Right renal cortex interstitium (tissue), 3 donors: ENCODE results near the gene NAV2. TPM values are rescaled to one million over a fixed set of nuclear protein-coding genes. Genes with fewer than 3 reads are reported as not detected.
A peak's percentile ranks its signal among the peaks of the same experiment; 100 is the strongest.

Experiments
- DNase-seq, 3 donors: peaks; one replicate each; pipeline ENCODE4 v3.0.0-alpha.2; 2013; ENCODE audit warnings: low read depth in 3 of 3, low spot score in 2 of 3
- polyA plus RNA-seq, 3 donors: library from polyadenylated mRNA; unstranded; fragments of 120-200 nt; gene quantifications; one replicate each; pipeline ENCODE4 v1.2.1, GENCODE V29; 2013; ENCODE audit not compliant: insufficient read length in 3 of 3

Gene NAV2
- polyA plus RNA-seq, 3 donors = 32.9 to 38.0 (median 34.6) TPM

GRCh38 chr11:20089367-20089766, 376.7 kb downstream of the NAV2 start:
- DNase-seq = no peak

- peak in 1 of 3 donors; percentile 36 for DNase-seq
Observed at GRCh38 chr11:20089796-20090653, 377.4 kb downstream of the NAV2 start.

- no peak for DNase-seq
Observed at GRCh38 chr11:20090654-20091374, 378.2 kb downstream of the NAV2 start.

GRCh38 chr11:20093775-20094174, 381.1 kb downstream of the NAV2 start:
- DNase-seq = no peak

- DNase-seq = no peak
Observed at GRCh38 chr11:20095189-20095588, 382.6 kb downstream of the NAV2 start.

- DNase-seq = no peak
Observed at GRCh38 chr11:20097319-20098221, 384.9 kb downstream of the NAV2 start.

- DNase-seq = no peak
Observed at GRCh38 chr11:20099527-20099926, 386.9 kb downstream of the NAV2 start.

GRCh38 chr11:20102397-20102796, 389.8 kb downstream of the NAV2 start:
- no peak for DNase-seq

- DNase-seq = no peak
Observed at GRCh38 chr11:20103281-20103680, 390.6 kb downstream of the NAV2 start.

- no peak for DNase-seq
Observed at GRCh38 chr11:20105427-20105826, 392.8 kb downstream of the NAV2 start.

- DNase-seq = no peak
Observed at GRCh38 chr11:20109731-20110445, 397.3 kb downstream of the NAV2 start.

- no peak for DNase-seq
Observed at GRCh38 chr11:20110908-20111669, 398.5 kb downstream of the NAV2 start.

GRCh38 chr11:20111871-20112270, 399.2 kb downstream of the NAV2 start:
- no peak for DNase-seq

- DNase-seq = no peak
Observed at GRCh38 chr11:20112291-20113148, 399.9 kb downstream of the NAV2 start.

GRCh38 chr11:20113149-20113438, 400.5 kb downstream of the NAV2 start:
- DNase-seq = no peak

- no peak for DNase-seq
Observed at GRCh38 chr11:20114588-20114987, 402.0 kb downstream of the NAV2 start.

- DNase-seq = no peak
Observed at GRCh38 chr11:20116825-20117224, 404.2 kb downstream of the NAV2 start.

- DNase-seq = no peak
Observed at GRCh38 chr11:20117291-20117690, 404.7 kb downstream of the NAV2 start.

GRCh38 chr11:20118209-20118608, 405.6 kb downstream of the NAV2 start:
- no peak for DNase-seq
